Stimulated activated CD4-positive, alpha-beta T cell treated with anti-CD3 and anti-CD28 coated beads, Interleukin-15, amount 100 ng/mL, for 48 hours (primary cell): ENCODE results near the gene MAP4K1.
"Not testable (repeated sequence)": the region's sequence is repeated elsewhere in the genome, so short reads cannot be mapped to it uniquely, and the experiment has no call there.

ENCODE experiments used
- DNase-seq, 2 donors: peaks; one replicate each; pipeline ENCODE4 v3.0.0-alpha.2; 2020; ENCODE audit warnings: low read depth in 2 of 2

Gene MAP4K1

DNA sequence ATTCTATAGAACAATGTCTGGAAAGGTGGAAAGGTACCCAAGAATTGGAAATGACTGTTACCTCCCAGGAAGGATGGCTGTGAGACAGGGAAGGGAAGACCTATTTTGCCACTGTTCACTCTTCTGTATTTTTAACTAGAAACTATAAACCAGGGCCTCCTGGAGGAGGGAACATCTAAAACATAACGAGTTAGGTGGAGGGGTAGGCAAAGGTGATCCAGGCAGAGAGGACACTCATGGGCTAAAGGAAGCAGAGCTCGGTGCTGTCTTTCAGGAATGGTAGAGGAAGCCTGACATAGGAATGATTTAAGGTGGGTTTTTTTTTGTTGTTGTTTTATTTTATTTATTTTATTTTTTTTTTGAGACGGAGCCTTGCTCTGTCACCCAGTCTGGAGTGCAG, 7.1 kb upstream of the MAP4K1 start:
- no peak for DNase-seq

DNA sequence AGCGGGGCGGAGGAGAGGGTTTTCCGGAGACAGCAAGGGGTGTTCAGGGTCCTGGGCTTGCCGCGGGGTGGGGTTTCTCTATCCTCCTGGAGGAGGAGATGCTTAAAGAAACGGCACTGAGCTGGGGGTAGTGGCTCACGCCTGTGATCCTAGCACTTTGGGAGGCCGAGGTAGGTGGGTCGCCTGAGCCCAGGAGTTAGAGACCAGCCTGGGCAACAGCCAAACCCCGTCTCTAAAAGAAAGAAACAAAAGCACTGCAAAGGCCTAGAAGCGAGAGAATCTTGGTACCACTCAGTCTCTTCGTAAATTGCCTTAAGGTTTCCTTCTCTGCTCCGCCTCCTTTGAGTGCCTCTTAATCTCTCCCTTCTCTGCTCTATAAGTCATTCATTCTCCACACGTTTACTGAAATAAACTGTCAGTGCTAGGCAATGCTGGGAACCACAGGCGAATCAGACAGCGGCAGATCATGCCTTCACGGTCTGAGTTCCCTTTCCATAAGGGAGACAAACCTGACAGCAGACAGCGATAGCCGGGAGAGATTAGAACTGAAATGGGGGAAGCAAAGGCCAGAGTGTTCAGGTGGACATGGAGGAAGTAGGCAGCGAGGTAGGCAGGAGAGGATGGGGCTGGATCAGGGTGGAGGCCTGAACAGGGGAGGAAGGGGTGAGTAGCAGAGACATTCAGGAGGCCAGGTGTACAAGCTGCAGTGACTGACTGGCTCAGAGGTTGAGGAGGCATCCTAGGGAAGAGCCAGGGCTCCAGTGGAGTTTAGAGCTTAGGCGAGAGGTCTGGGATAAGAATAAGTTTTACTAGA, 1.8 kb upstream of the MAP4K1 start:
- DNase-seq: no peak

DNA sequence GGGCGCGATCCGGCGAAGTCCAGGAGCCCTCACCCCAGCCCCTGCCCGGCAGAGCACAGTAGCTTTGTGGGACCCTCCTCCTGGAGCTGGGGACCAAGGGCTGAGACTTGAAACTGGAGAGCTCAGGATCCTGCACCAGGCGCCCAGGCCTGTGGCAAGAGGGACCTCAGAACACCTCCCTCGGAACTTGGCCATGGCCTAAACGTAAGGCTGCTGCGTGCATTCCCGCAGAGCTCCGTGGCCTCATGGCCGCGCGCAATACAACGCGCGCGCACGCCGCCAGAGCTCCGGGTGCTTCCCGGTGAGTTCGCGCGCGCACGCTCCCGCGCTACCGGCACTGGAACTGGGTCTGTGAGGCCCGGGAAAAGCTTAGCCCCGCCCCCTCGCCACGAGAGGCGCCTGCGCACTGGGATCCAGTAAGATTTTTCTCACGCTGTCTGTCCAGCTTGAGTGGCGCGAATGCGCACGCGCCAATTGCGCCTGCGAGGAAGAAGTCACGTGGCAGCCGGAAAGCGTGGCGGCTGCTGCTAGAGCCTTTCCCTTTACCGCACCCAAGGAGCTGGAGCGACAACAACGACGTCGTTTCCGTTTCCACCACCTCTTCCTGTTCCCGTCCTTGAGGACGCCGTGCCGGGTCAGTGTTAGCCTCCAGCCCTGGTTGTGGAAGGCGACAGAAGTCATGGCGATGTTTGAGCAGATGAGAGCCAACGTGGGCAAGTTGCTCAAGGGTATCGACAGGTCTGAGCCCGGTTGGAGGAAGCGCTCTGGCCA, 1.0 kb upstream of the MAP4K1 start, which contains the start of gene EIF3K:
Gene EIF3K, plus strand, starts transcription at position 599 of the 771 bp plus-strand sequence. Its CDS starts 81 bp downstream, at position 680.
- DNase-seq: peak; percentile 96 to 97

DNA sequence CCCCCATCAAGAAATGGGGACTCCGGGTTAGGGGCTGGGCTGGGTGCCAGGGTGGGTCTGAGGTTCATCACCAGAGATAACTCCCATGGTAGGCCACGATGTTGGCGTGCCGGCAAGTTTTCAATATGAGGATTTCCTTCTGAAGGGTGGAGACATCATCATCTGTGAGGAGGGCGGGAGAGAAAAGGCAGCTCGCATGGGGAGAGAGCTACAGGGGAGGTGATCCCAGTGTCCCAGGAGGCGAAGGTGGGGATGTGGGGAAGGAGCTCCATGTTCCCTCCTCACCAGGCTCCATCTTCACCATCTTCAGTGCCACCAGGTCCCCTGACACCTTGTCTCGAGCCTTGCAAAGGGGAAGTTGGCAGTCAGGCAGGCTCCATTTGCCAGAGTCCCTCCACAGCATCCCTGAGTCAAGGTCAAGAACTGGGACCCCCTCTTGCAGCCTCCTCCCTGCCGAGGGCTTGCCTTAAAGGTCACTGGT, 430 bp downstream of the MAP4K1 start:
- no peak for DNase-seq

DNA sequence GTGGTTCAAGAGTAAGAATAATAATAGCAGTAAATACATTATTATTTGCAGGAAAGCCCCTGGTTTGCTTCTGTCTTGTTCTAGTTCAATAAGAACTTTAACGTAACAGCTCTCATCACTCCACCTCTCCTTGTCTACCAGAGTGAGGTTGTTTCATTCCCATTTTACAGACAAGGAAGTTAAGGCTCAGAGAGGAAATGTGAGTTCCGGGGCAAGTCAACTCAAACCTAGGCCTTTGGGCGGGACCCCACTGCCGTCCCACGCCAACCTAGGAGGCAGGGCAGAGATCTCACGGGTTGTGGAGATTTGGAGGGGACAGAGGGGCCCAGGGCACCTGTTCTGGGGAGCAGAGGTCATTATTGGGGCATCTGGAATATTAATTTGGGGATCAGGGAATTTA, 1.5 kb downstream of the MAP4K1 start:
- DNase-seq: no peak

DNA sequence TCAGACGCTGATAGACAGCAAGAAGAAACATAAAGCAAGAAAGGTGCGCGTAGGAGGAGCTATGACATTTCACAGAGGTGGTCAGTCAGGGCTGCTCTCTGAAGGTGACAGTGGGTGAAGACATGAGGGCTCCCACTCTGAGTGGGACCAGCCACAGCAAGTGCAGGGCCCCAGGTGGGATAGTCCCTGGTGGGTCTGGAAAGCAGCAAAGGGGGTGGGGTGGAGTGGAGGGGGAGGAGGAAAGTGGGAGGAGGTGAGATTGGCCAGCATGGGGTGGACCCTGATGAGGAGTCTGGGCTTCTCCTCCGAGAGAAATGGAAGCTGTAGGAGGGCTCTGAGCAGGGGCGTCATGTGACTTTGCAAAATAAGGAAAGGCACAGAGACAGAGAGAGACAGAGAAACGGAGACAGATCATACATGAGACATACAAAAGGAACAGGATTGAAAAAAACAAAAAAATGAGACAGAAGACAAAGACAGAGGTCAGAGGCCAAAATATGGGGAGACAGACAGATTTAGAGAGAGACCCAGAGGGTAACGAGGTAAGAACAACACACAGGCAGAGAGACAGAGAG, 2.7 kb downstream of the MAP4K1 start:
- DNase-seq: no peak

DNA sequence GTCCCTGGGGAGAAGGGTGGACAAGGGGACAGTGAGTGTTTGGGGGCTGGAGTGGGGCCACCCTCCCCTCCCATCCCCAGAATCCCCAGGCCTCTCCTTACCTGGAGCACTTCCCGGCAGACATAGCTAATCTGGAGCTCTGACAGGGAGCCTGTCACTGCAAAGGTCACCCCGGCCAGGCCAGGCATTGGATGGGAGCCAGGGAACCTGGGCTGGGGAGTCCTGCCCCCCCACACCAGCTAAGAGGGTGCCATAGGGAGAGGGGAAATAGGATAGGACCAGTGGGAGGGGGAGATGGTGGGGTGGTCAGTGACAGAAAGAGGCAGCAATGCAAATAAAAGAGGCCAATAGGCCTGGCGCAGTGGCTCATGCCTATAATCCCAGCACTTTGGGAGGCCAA, 3.5 kb downstream of the MAP4K1 start:
- DNase-seq: no peak

GRCh38 chr19:38606131-38606530, 11.6 kb downstream of the MAP4K1 start:
- DNase-seq: no peak

GRCh38 chr19:38602856-38603255, 14.9 kb downstream of the MAP4K1 start:
- not testable (repeated sequence) for DNase-seq

- DNase-seq: no peak
Measured at GRCh38 chr19:38599722-38600121, 18.0 kb downstream of the MAP4K1 start.

- no peak for DNase-seq
Measured at GRCh38 chr19:38597075-38597474, 20.7 kb downstream of the MAP4K1 start.

DNA sequence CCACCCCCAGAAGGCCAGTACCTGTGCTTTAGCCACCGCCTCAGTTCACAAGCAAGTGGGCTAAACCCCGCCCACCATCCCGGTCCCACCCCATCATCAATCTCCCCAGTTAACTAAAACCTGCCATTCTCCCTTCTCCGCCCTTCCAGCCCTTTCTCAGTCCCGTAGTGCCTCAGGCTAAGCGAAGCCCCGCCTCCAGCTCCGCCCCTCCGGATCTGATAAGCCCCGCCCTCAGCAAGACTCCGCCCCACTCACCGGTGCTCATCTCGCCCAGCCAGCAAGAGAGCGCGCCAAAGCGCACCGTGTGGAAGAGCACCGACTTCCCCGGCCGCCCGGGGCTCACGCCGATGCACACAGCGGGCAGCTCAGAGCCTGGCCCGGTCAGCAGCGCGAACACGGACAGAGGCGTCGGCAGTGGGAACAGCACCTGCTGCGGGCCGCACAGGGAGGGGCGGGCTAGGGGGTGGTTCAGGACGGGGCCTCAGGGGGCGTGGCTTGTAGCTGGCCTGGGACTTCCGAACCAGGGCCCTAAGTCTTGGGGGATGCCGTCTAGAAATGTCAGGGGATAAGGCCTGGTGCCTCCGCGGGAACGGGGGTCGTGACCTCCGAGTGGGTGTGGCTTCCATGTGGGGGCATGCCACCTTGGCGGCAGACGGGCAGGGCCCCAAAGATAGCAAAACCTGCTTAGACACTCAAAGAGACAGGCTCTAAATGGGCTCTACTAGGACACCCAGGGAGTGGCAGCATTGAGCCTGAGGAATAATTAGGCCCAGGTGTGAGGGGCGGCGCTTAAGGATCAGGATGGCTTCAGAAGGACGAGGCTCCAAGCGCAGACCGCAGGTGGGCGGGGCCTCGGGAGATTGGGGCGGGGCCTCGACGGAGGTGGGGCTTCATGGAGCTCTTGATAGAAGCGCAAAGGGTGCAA, 21.4 kb downstream of the MAP4K1 start:
- no peak for DNase-seq

DNA sequence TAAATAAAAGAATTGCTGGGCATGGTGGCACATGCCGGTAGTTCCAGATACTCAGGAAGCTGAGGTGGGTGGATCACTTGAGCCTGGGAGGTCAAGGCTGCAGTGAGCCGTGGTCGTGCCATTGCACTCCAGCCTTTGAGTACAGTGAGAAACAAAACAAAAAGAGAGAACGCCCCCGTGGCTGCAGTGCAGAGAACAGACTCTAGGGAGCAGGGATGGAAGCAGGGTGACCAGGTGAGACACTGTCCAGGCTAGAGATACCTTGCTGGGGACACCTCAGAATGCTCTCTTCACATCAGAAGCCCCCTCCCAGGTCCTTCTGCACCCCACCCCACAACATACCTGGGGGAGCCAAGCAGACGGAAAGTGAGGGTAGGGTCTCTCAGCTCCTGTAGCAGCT, 24.8 kb downstream of the MAP4K1 start:
- no peak for DNase-seq

DNA sequence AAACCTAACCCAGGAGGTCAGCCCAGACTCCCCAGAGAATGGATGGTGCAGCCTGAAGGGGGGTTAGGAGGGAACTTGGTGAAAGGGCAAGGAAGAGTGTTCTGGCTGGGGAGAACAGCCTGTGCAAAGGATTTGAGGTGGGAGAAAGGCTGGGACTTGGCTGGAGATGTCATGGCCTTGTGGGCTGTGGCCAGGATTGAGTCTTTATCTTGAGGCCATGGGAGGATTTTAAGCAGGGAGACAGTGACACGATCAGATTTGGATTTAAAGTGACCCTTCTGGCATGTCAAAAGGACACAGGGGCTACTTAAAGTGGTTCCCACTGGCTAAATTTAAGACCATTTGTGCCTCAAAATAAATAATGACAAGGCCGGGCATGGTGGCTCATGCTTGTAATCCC, 29.7 kb downstream of the MAP4K1 start:
- no peak for DNase-seq

DNA sequence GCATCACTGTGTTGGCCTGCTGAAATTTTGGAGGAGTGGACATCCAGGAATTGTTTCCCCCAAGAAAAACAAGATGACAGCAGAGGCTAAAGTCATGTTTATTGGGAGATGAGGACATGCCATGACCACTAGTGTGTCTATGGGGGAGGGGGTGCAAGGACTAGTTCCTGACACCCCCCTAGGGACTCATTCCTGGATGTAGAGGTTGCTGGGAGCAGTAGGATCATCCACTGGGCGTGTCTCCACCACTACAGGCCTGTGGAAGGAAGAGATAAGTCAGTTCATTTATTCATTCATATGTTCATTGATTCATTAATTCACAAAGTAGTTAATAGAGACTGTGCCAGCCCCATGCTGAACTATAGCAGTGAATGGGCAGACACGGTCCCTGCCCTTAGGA, 30.2 kb downstream of the MAP4K1 start:
- DNase-seq: no peak

DNA sequence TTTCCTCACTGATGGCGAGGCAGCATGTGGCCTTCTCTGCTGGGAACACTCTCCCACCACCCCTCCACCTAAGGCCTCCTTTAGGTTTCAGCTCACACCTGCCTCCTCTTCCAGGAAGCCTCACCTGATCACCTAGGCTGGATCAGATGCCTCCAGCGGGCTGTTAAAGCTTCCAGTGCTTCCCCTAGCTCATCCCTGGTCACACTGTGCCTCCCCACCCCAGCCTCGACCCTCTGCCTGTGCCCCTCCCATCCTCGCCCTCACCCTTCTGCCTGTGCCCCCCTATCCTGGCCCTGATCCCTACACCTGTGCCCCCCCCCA, 33.8 kb downstream of the MAP4K1 start:
- DNase-seq: no peak

- no peak for DNase-seq
Measured at GRCh38 chr19:38583219-38583984, 34.4 kb downstream of the MAP4K1 start.

DNA sequence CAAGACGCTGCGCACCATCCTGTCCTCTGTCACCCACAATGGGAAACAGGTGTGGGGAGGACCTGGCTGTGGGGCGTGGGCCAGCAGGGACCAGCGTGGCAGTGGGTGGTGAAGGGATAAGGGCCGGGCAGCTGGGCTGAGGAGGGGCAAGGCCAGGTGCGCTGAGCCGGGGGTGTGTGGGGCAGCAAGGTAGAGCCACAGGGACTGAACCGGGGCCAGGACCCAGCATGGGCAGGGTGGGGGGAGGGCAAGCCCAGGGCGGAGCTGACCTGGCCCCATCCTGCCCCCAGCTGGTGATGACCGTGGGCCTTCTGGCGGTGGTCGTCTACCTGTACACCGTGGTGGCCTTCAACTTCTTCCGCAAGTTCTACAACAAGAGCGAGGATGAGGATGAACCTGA, 37.7 kb downstream of the MAP4K1 start:
- no peak for DNase-seq

DNA sequence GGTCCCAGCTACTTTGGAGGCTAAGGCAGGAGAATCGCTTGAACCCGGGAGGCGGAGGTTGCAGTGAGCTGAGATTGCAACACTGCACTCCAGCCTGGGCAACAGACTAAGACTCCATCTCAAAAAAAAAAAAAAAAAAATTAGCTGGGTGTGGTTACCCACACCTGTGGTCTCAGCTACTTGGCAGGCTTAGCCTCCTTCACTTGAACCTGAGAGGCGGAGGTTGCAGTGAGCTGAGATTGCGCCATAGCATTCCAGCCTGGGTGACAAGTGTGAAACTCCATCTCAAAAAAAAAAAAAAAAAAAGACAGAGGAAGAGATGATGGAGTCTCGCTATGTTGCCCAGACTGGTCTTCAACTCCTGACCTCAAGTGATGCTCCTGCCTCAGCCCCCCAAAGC, 38.4 kb downstream of the MAP4K1 start:
- not testable (repeated sequence) for DNase-seq

- DNase-seq: no peak
Measured at GRCh38 chr19:38577826-38578225, 39.9 kb downstream of the MAP4K1 start.

- DNase-seq: no peak
Measured at GRCh38 chr19:38571682-38572081, 46.1 kb downstream of the MAP4K1 start.
